HG02571 (cell line): ENCODE data around the gene PCDH17.

Experiments
- ATAC-seq: cut with Tn5 transposase; IDR thresholded peaks from one replicate; pipeline ENCODE4 v1.9.1; 2021; ENCODE audit warnings: mild to moderate bottlenecking, moderate library complexity; ENCODE audit not compliant: unreplicated experiment

PCDH17 gene

GRCh38 chr13:57633950-57634838 is 2.6 kb downstream of the PCDH17 start:
- ATAC-seq = no peak

GRCh38 chr13:57634839-57635165 is 3.3 kb downstream of the PCDH17 start:
- ATAC-seq = no peak

- ATAC-seq = no peak
These were observed 4.1 kb downstream of the PCDH17 start for GRCh38 chr13:57635541-57636085.

GRCh38 chr13:57636816-57637215 is 5.3 kb downstream of the PCDH17 start:
- no peak for ATAC-seq

GRCh38 chr13:57637515-57637914 is 6.0 kb downstream of the PCDH17 start:
- no peak for ATAC-seq

- ATAC-seq = no peak
These were observed 6.8 kb downstream of the PCDH17 start for GRCh38 chr13:57638186-57638890.

GRCh38 chr13:57640607-57641006 is 9.1 kb downstream of the PCDH17 start:
- no peak for ATAC-seq

- no peak for ATAC-seq
These were observed 9.5 kb downstream of the PCDH17 start for GRCh38 chr13:57641051-57641450.

- no peak for ATAC-seq
These were observed 12.6 kb downstream of the PCDH17 start for GRCh38 chr13:57644106-57644505.

- no peak for ATAC-seq
These were observed 21.9 kb downstream of the PCDH17 start for GRCh38 chr13:57653229-57653989.

GRCh38 chr13:57665481-57665880 is 33.9 kb downstream of the PCDH17 start:
- ATAC-seq = no peak

- no peak for ATAC-seq
These were observed 34.8 kb downstream of the PCDH17 start for GRCh38 chr13:57666131-57666953.

GRCh38 chr13:57672168-57672567 is 40.6 kb downstream of the PCDH17 start:
- ATAC-seq = no peak

GRCh38 chr13:57673197-57673596 is 41.7 kb downstream of the PCDH17 start:
- ATAC-seq = no peak

- no peak for ATAC-seq
These were observed 44.0 kb downstream of the PCDH17 start for GRCh38 chr13:57675526-57675925.

GRCh38 chr13:57680609-57681008 is 49.1 kb downstream of the PCDH17 start:
- no peak for ATAC-seq

GRCh38 chr13:57682128-57682716 is 50.7 kb downstream of the PCDH17 start:
- no peak for ATAC-seq

GRCh38 chr13:57698851-57699250 is 67.3 kb downstream of the PCDH17 start:
- ATAC-seq = no peak

GRCh38 chr13:57704031-57704430 is 72.5 kb downstream of the PCDH17 start:
- ATAC-seq = no peak

- ATAC-seq = no peak
These were observed 84.8 kb downstream of the PCDH17 start for GRCh38 chr13:57716295-57716694.
